Activated CD4-positive, alpha-beta T cell treated with anti-CD3 and anti-CD28 coated beads, Interleukin-2, amount 10 ng/mL, durations not matched to agents 24 days and 14 days (primary cell): ENCODE results near the gene SKA3. TPM values are rescaled to one million over a fixed set of nuclear protein-coding genes. Genes with fewer than 3 reads are reported as not detected.
"Not testable (repeated sequence)": the region's sequence is repeated elsewhere in the genome, so short reads cannot be mapped to it uniquely, and the experiment has no call there.

Experiments used
- DNase-seq: peaks from one replicate; pipeline ENCODE4 v3.0.0; 2022
- H3K27ac Mint-ChIP-seq: one replicate; pipeline ENCODE4 v1.8.0; 2022; ENCODE audit warnings: mild to moderate bottlenecking, mixed read lengths
- H3K27me3 Mint-ChIP-seq: one replicate; pipeline ENCODE4 v1.8.0; 2022; ENCODE audit warnings: mixed read lengths
- H3K36me3 Mint-ChIP-seq: one replicate; pipeline ENCODE4 v1.8.0; 2022; ENCODE audit warnings: low read depth, mild to moderate bottlenecking, mixed read lengths
- H3K4me1 Mint-ChIP-seq: one replicate; pipeline ENCODE4 v1.8.0; 2021; ENCODE audit warnings: mixed read lengths
- H3K4me3 Mint-ChIP-seq: one replicate; pipeline ENCODE4 v1.8.0; 2022; ENCODE audit warnings: mild to moderate bottlenecking, moderate library complexity, mixed read lengths
- H3K9me3 Mint-ChIP-seq: one replicate; pipeline ENCODE4 v1.8.0; 2021; ENCODE audit warnings: mixed read lengths
- intact Hi-C: fragments of 100-400 bp; cut with micrococcal nuclease; formaldehyde crosslinking; loops from one replicate; pipeline ENCODE4 v1.15.1; 2023
- total RNA-seq: library from RNA; stranded (reverse); gene quantifications from 2 replicates; pipeline ENCODE4 v1.2.3, GENCODE V29; 2022

Gene SKA3
- total RNA-seq, 1 donor from 2014 or later: 35.6 TPM

DNA sequence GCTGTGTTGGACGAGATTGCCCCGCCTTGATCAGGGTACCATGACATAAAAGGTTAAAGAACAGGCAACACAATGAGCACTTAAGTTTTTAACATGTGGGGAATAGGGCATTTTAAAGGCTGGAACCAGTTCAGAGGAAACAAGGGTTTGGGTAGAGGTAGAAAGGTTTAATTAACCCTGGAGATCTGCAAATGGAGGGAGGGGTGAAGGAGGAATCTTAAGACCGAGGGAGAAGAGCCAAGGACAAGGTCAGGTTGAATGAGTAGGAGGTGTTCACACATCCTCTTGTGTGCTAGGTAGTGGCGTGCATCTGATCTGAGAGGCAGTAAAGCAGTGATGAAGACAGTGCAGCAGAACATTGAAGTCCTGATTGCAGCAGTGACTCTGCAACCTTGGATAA, 28.5 kb downstream of the SKA3 start:
- intact Hi-C loops: no loop called here
- H3K36me3 Mint-ChIP-seq: peaks cover 31% of the 10 kb centered on the region
- no peak overlapping the region for H3K27ac Mint-ChIP-seq
- peaks cover 13% of the 10 kb centered on the region for H3K4me1 Mint-ChIP-seq
- no peak for DNase-seq
- no peaks in the 10 kb centered on the region for H3K9me3 Mint-ChIP-seq
- H3K4me3 Mint-ChIP-seq: no peak overlapping the region
- H3K27me3 Mint-ChIP-seq: no peaks in the 10 kb centered on the region

DNA sequence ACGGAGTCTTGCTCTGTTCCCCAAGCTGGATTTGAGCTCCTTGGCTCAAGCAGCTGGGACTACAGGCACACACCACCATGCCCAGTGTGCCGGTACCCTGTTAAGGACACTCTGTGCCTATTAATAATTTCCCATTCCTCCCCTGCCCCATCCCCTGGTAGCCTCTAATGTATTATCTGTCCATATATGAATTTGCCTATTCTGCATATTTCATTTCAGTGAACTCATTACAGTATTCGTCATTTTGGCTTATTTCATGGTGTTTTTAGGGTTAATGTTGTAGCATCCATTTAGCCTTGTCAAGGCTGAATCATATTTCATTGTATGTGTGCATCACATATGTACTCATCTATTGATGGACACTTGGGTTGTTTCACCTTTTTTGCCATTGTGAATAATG, 33.6 kb downstream of the SKA3 start:
- H3K27ac Mint-ChIP-seq: peak overlapping the region; percentile 19
- H3K36me3 Mint-ChIP-seq: peaks cover 42% of the 10 kb centered on the region
- H3K4me3 Mint-ChIP-seq: peak overlapping the region; percentile 61
- peaks cover 4% of the 10 kb centered on the region for H3K27me3 Mint-ChIP-seq
- peaks cover 3% of the 10 kb centered on the region for H3K9me3 Mint-ChIP-seq
- intact Hi-C loops: no loop called here
- DNase-seq: no peak
- H3K4me1 Mint-ChIP-seq: peaks cover 27% of the 10 kb centered on the region

GRCh38 chr13:21139374-21139773, 37.0 kb downstream of the SKA3 start:
- H3K27ac Mint-ChIP-seq: peak overlapping the region; percentile 96
- H3K36me3 Mint-ChIP-seq: peaks cover 25% of the 10 kb centered on the region
- intact Hi-C loops: no loop called here
- H3K4me1 Mint-ChIP-seq: peaks cover 25% of the 10 kb centered on the region
- H3K9me3 Mint-ChIP-seq: peaks cover 3% of the 10 kb centered on the region
- DNase-seq: no peak
- peaks cover 14% of the 10 kb centered on the region for H3K27me3 Mint-ChIP-seq
- H3K4me3 Mint-ChIP-seq: peak overlapping the region; percentile 96

DNA sequence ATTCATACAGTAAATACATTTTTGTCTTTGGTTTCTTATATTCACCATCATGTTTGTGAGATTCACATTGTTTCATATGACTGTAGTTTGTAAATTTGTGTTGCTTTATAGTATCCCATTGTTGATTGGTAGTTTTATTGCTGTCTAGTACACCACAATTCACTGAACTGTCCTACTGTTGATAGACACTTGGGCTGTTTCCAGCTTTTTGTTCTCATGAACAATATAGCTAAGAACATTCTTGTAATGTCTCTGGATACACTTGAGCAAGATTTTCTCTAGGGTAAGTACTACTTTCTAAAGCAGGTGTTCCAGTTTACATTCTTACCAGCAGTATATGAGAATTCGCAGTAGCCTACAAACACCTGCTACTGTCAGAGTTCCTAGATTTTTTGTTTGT, 37.8 kb downstream of the SKA3 start:
- Mint-ChIP-seq H3K27me3 (peaks cover 17% of the 10 kb centered on the region), H3K9me3 (peaks cover 3% of the 10 kb centered on the region), H3K27ac (peak overlapping the region; percentile 41), H3K4me1 (peaks cover 22% of the 10 kb centered on the region), H3K36me3 (peaks cover 21% of the 10 kb centered on the region), H3K4me3 (peak overlapping the region; percentile 63)
- intact Hi-C loops: no loop called here
- DNase-seq: no peak

GRCh38 chr13:21137696-21138095, 38.7 kb downstream of the SKA3 start:
- H3K36me3 Mint-ChIP-seq: peaks cover 12% of the 10 kb centered on the region
- H3K9me3 Mint-ChIP-seq: peaks cover 3% of the 10 kb centered on the region
- H3K27ac Mint-ChIP-seq: no peak overlapping the region
- no peak for DNase-seq
- H3K4me3 Mint-ChIP-seq: no peak overlapping the region
- intact Hi-C loops: no loop called here
- peaks cover 13% of the 10 kb centered on the region for H3K4me1 Mint-ChIP-seq
- peaks cover 22% of the 10 kb centered on the region for H3K27me3 Mint-ChIP-seq

GRCh38 chr13:21135833-21136232, 40.5 kb downstream of the SKA3 start:
- H3K4me1 Mint-ChIP-seq, H3K4me3 Mint-ChIP-seq, DNase-seq, H3K36me3 Mint-ChIP-seq, H3K9me3 Mint-ChIP-seq, intact Hi-C loops, H3K27ac Mint-ChIP-seq: not testable (repeated sequence)
- peaks cover 23% of the 10 kb centered on the region for H3K27me3 Mint-ChIP-seq

DNA sequence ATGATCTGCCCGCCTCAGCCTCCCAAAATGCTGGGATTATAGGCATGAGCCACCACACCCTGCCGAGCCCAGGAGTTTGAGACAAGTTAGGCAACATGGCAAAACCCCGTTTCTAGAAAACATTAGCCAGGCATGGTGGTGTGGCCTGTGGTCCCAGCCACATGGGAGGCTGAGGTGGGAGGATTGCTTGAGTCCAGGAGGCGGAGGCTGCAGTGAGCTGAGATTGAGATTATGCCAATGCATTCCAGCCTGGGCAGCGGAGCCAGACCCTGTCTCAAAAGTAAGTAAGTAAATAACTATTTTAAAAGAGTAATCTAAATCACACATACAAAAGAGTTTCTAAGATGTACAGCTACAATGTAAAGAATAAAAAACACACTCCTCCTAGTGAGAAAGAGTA, 41.9 kb downstream of the SKA3 start:
- Mint-ChIP-seq H3K27ac (no peak overlapping the region), H3K4me3 (no peak overlapping the region), H3K9me3 (peaks cover under 1% of the 10 kb centered on the region), H3K36me3 (no peaks in the 10 kb centered on the region), H3K27me3 (peaks cover 27% of the 10 kb centered on the region), H3K4me1 (peaks cover under 1% of the 10 kb centered on the region)
- intact Hi-C loops: no loop called here
- no peak for DNase-seq

DNA sequence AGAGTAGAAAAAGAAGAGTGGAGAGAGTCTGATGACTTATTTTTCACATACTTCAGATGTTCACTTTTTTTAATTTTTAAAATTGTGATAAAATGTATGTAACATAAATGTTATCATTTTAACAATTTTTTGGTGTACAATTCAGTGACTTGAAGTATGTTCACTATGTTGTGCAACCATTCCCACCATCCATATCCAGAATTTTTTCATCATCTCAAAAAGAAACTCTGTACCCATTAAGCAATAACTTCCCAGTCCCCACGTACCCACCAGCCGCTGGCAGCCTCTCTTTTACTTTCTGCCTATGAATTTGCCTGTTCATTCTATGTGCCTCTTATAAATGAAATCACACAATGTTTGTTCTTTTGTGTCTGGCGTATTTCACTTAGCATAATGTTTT, 43.3 kb downstream of the SKA3 start:
- no peak overlapping the region for H3K27ac Mint-ChIP-seq
- H3K36me3 Mint-ChIP-seq: no peaks in the 10 kb centered on the region
- intact Hi-C loops: loop anchor here (2.0 kb wide), 1 partner anchor 190 kb away; no protein-coding TSS in a partner anchor
- H3K27me3 Mint-ChIP-seq: peaks cover 24% of the 10 kb centered on the region
- H3K4me3 Mint-ChIP-seq: no peak overlapping the region
- no peaks in the 10 kb centered on the region for H3K4me1 Mint-ChIP-seq
- DNase-seq: no peak
- no peaks in the 10 kb centered on the region for H3K9me3 Mint-ChIP-seq

DNA sequence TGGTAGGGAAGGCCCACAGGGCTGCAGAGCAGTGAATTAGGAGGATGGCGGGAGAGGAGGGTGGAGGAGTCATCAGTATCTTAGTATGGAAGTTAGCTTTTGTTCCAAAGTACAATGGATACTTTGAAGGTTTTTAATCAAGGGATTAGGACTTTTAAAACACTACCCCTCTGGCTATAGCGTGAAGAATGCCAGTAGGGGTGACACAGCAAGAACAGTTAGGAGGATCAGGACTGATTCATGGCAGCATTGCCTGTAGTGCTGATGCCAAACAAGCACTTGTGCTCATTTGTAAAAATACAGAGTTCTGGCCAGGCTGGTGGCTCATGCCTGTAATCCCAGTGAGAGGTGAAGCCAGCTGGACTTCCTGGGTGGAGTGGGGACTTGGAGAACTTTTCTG, 46.2 kb downstream of the SKA3 start:
- no peak overlapping the region for H3K27ac Mint-ChIP-seq
- intact Hi-C loops: no loop called here
- H3K4me3 Mint-ChIP-seq: no peak overlapping the region
- H3K4me1 Mint-ChIP-seq: no peaks in the 10 kb centered on the region
- no peak for DNase-seq
- no peaks in the 10 kb centered on the region for H3K36me3 Mint-ChIP-seq
- H3K9me3 Mint-ChIP-seq: no peaks in the 10 kb centered on the region
- H3K27me3 Mint-ChIP-seq: peaks cover 17% of the 10 kb centered on the region

- H3K4me1 Mint-ChIP-seq: no peaks in the 10 kb centered on the region
- DNase-seq: no peak
- H3K27ac Mint-ChIP-seq: no peak overlapping the region
- intact Hi-C loops: no loop called here
- no peaks in the 10 kb centered on the region for H3K9me3 Mint-ChIP-seq
- H3K36me3 Mint-ChIP-seq: no peaks in the 10 kb centered on the region
- peaks cover 5% of the 10 kb centered on the region for H3K27me3 Mint-ChIP-seq
- H3K4me3 Mint-ChIP-seq: no peak overlapping the region
Observed at GRCh38 chr13:21124852-21125251, 51.5 kb downstream of the SKA3 start.

DNA sequence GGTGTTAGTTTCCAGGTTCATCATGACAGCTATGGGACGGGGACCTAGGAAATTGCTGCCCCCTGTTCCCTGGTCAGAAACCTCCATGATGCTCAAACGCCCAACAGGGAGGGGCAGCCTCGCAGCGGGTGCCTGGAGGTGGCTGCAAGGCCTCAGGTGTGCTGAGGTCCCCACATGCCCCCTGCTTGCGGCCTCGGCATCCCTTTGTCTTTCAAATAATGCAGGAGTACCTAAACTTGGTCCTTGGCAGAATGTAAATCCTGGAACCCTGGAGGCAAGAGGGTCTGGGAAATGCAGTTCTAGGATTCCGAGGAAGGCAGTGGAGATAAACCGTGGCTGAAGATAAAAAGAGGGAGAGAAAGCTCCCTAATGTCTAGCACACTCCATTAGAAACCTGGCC, 52.4 kb downstream of the SKA3 start:
- no peaks in the 10 kb centered on the region for H3K4me1 Mint-ChIP-seq
- H3K9me3 Mint-ChIP-seq: no peaks in the 10 kb centered on the region
- intact Hi-C loops: no loop called here
- H3K4me3 Mint-ChIP-seq: no peak overlapping the region
- no peaks in the 10 kb centered on the region for H3K36me3 Mint-ChIP-seq
- H3K27me3 Mint-ChIP-seq: peaks cover 2% of the 10 kb centered on the region
- H3K27ac Mint-ChIP-seq: no peak overlapping the region
- no peak for DNase-seq

GRCh38 chr13:21121616-21122015, 54.7 kb downstream of the SKA3 start:
- no peak for DNase-seq
- Mint-ChIP-seq H3K9me3 (no peaks in the 10 kb centered on the region), H3K27ac (no peak overlapping the region), H3K4me3 (no peak overlapping the region), H3K27me3 (no peaks in the 10 kb centered on the region), H3K4me1 (no peaks in the 10 kb centered on the region), H3K36me3 (no peaks in the 10 kb centered on the region)
- intact Hi-C loops: no loop called here

DNA sequence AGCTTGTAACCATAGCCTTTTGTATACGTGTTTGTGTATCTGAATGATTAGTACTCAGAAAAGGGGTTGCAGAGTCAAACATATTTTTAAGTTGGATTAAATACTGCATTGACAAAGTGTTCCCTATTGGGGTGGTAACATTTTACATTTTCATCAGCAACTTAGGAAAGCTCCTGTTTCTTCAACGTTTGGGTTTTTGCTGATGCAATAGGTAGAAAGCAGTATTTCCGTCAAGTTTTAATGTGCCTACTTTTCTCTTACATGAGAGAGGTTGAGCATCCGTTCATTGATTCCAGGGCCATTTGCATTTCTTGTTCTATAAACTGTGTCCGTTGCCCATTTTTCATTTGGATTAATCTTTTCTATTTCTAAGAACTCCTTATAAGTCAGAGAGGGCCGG, 56.2 kb downstream of the SKA3 start:
- no peak overlapping the region for H3K4me3 Mint-ChIP-seq

GRCh38 chr13:21119526-21119925, 56.8 kb downstream of the SKA3 start:
- intact Hi-C loops: no loop called here
- Mint-ChIP-seq H3K36me3 (no peaks in the 10 kb centered on the region), H3K27ac (no peak overlapping the region), H3K4me1 (no peaks in the 10 kb centered on the region), H3K4me3 (no peak overlapping the region), H3K9me3 (no peaks in the 10 kb centered on the region), H3K27me3 (no peaks in the 10 kb centered on the region)
- no peak for DNase-seq

More for the DNA sequence above, 56.2 kb downstream of the SKA3 start:
- intact Hi-C loops: no loop called here
- Mint-ChIP-seq H3K9me3 (no peaks in the 10 kb centered on the region), H3K4me1 (no peaks in the 10 kb centered on the region), H3K27me3 (no peaks in the 10 kb centered on the region), H3K36me3 (no peaks in the 10 kb centered on the region), H3K27ac (no peak overlapping the region)
- no peak for DNase-seq

GRCh38 chr13:21118180-21118579, 58.2 kb downstream of the SKA3 start:
- Mint-ChIP-seq H3K36me3 (no peaks in the 10 kb centered on the region), H3K27ac (no peak overlapping the region), H3K4me1 (no peaks in the 10 kb centered on the region), H3K9me3 (no peaks in the 10 kb centered on the region), H3K4me3 (no peak overlapping the region), H3K27me3 (no peaks in the 10 kb centered on the region)
- intact Hi-C loops: no loop called here
- no peak for DNase-seq
